Epithelial cell of prostate (primary cell): Measurements from ENCODE around the gene PSMD7.
"Not testable (repeated sequence)": the region's sequence is repeated elsewhere in the genome, so short reads cannot be mapped to it uniquely, and the experiment has no call there.

Experiments used
- DNase-seq: peaks from one replicate; pipeline ENCODE4 v3.0.0-alpha.2; 2011; ENCODE audit warnings: low read depth, low spot score
- H3K27ac ChIP-seq: fragments of 450-650 bp; 2 replicates; pipeline ENCODE4 v1.5.1; 2017; ENCODE audit warnings: mild to moderate bottlenecking

The PSMD7 gene

DNA sequence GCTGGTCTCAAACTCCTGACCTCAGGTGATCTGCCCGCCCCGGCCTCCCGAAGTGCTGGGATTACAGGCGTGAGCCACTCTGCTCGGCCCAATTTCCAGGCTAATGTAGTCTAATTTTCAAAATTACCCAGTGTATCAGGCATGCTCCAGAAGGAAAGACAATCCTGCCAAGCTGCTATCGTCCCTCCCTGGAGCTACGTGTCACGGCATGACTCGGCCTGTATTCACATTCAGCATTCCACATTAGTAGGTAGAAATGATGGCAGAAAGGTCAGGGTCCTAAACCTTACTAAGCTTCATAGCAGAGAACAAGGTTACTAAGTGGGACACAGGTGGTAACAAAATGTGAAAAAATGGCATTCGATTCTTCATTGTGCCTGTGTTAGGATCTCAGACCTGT is 42.6 kb downstream of the PSMD7 start:
- not testable (repeated sequence) for DNase-seq
- H3K27ac ChIP-seq: peak overlapping the region; percentile 19

DNA sequence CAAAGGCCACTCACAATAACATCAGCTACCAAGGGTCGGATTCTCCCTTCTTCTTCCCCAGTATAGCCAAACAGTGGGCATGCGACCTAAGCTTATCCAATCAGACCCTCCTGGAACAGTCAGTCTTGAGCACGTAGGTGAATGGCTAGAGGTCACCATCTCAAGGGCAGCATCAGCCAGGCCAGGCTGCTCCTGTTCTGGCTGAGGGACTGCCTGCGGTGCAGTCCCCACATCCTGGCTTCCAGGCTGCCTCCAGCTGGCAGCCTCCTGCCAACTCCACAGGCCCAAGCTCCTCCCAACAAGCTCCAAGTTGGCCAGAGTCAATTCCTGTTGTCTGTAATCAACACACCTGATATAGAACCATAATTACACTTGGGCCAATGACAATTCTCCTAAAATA is 56.4 kb downstream of the PSMD7 start:
- not testable (repeated sequence) for H3K27ac ChIP-seq, DNase-seq
